NCI-H2227 treated with DMSO at 0.1 percent for 48 hours (cell line): ENCODE data around the gene ADSL.
"Not testable (repeated sequence)": the region's sequence is repeated elsewhere in the genome, so short reads cannot be mapped to it uniquely, and the experiment has no call there.

Experiments
- DNase-seq: peaks from one replicate; lab custom pipeline; 2025; lab: John Stamatoyannopoulos, UW

The ADSL gene

GRCh38 chr22:40368836-40369235, 22.5 kb downstream of the ADSL start:
- no peak for DNase-seq

- DNase-seq, result no peak
These were observed 28.3 kb downstream of the ADSL start for GRCh38 chr22:40374567-40374966.

DNA sequence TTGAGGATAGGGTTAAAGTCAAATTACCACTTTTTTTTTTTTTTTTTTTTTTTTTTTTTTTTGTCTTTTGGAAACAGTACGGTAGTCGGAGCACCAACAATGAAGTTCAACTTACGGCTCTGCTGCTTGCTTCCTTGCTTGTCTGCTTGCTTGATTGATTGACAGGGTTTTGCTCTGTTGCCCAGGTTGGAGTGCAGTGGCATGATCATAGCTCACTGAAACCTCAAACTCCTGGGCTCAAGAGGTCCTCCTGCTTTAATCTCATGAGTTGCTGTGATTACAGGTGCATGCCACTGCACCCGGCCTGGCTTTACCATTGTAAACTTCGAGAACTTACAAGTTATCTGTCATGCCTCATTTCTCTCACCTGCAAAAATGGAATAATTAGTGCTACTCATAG, 29.8 kb downstream of the ADSL start:
- no peak for DNase-seq

DNA sequence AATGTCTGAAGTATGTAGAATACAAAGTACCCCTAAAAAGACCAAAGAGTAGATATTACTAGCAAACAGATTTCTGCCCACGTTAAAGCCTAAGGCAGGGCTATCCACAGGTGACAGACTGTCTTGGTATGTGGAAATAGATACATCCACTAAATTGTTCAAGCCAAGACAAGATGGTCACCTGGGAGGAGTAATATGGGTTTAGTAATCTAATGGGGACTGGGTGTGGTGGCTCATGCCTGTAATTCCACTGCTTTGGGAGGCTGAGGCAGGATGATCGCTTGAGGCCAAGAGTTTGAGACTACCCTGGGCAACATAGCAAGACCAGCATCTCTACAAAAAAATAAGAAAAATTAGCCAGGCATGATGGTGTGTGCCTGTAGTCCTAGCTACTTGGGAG, 31.6 kb downstream of the ADSL start:
- DNase-seq, result no peak

DNA sequence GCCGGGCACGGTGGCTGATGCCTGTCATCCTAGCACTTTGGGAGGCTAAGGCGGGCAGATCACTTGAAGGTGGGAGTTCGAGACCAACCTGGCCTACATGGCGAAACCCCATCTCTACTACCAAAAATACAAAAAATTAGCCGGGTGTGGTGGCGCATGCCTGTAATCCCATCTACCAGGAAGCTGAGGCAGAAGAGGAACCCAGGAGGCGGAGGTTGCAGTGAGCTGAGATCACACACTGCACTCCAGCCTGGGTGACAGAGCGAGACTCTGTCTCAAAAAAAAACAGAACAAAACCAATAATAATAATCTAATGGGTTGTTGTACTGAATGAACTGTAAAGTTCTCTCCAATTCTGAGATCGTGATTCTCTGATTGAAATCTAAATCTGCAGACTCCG, 32.1 kb downstream of the ADSL start:
- DNase-seq, result not testable (repeated sequence)

GRCh38 chr22:40381461-40381860, 35.2 kb downstream of the ADSL start:
- DNase-seq, result no peak

GRCh38 chr22:40383905-40384304, 37.6 kb downstream of the ADSL start:
- no peak for DNase-seq

- DNase-seq, result no peak
These were observed 38.9 kb downstream of the ADSL start for GRCh38 chr22:40385036-40385782.

GRCh38 chr22:40387746-40388145, 41.4 kb downstream of the ADSL start:
- no peak for DNase-seq

- DNase-seq, result no peak
These were observed 41.9 kb downstream of the ADSL start for GRCh38 chr22:40388231-40388630.

DNA sequence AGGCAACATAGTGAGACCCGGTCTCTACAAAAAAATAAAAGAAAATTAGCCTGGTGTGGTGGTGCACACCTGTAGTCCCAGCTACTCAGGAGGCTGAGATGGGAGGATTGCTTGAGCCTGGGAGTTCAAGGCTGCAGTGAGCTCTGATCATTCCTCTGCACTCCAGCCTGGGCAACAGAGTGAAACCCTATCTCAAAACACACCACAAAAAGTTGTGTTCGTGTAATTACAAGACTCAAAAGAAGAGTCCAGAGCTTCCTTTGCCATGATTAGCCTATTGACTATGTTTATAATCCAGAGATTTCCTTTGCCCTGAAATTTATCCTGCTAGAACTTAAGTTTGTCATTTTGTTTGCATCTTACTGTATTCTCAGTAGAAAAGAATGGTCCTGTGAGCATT, 45.1 kb downstream of the ADSL start:
- DNase-seq, result no peak

GRCh38 chr22:40392618-40393017, 46.3 kb downstream of the ADSL start:
- DNase-seq, result no peak

- DNase-seq, result no peak
These were observed 48.3 kb downstream of the ADSL start for GRCh38 chr22:40394607-40395006.

- DNase-seq, result no peak
These were observed 49.3 kb downstream of the ADSL start for GRCh38 chr22:40395607-40396006.

DNA sequence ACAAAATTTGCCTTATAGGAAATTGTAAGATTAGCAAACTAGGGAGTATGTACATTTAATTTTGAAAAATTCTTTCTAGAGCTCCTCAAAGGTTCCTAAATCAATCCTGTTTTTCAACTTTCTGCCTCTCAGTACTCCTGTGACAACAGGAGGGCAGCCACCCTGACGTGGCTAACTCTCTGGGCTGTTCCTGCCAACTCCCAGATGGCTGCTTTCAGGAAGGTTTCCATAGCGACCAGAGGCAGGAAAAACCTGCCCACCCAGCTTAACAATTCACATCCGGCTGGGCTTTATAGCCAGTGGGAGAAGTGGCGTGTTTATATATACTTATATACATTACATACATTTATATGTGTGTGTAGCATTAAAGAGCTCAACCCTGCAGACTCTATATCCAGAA, 50.6 kb downstream of the ADSL start:
- DNase-seq, result peak; percentile 16

DNA sequence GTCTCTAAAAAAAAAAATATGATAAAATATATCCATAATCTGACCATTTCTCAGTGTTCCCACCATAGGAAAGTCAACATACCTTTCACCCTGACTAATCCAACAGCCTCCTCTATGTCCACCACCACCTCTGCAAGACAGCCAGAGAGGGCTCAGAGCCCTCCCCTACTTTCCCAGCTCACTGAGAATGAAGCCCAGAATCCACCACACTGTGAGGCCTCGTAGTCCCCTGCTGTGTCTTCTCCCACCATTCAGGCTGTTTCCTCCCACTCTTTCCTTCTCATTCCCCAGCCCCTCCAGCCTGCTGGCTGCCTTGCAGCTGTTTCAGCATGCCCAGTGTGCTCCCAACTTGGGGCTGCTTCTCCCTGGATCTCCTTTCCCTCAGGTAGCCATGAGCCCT, 51.1 kb downstream of the ADSL start:
- no peak for DNase-seq

DNA sequence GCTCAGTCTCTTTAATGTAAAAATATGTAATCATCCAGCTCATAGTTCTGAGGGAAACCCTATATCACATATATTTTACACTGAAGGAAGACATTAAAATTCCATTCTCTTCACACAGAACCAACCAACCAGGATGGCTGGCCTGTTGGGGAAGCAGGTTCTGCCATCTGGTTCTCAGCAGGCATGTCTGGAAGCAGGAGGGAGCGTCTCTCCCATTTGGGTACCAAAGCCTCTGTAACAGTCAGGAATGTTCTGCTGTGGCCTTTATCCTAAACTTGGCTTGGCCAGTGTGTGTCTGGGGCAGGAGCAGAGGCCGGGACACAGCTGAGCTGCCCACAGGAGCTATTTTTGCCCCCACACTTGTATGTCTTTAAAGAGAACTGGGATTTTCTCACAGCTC, 53.3 kb downstream of the ADSL start:
- no peak for DNase-seq

- no peak for DNase-seq
These were observed 53.9 kb downstream of the ADSL start for GRCh38 chr22:40400159-40400558.

DNA sequence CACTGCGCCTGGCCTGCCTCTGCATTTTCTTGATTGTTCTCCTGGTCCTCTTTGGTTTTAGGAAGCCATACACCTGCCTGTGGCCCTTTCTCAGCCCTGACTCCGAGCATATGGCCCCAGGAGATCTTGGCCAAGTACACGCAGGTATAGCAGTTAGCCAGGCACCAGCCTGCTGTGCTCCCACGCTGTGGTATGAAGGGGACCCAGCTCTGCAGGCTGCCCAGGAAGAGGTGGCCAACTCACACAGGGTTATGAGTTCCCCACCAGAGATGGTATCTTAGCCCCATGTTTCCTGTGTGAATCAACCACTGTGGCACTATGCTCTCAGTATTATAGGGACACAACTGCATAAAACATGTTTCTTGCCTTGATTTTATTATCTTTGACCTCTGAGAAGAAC, 55.2 kb downstream of the ADSL start:
- DNase-seq, result no peak

GRCh38 chr22:40401981-40402406, 55.7 kb downstream of the ADSL start:
- DNase-seq, result no peak

DNA sequence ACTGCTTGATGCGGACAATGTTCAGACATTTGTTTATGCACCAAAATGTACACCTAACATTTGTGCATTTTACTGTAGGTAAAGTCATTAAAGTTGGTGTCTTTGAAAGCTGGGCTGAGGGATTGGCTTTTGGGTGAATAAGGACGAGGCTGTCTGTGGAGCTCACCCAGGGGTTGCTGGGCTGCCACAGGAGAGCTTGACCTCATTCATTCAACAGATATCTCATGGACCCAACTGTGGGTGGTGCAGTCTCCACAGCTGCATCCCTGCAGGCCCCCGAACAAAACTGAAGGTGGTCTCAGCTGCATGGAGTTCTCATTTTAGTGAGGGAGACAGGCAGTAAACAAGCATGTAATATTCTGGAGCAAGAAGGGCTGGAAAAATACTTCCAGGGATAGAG, 56.8 kb downstream of the ADSL start:
- no peak for DNase-seq

- DNase-seq, result no peak
These were observed 57.4 kb downstream of the ADSL start for GRCh38 chr22:40403651-40404050.

GRCh38 chr22:40404251-40405177, 58.2 kb downstream of the ADSL start:
- no peak for DNase-seq
